OCI-LY1 (cell line): ENCODE results near the gene GLT6D1.
"Not testable (repeated sequence)": the region's sequence is repeated elsewhere in the genome, so short reads cannot be mapped to it uniquely, and the experiment has no call there.

Experiments
- H2AFZ ChIP-seq: fragments of 200-600 bp; sonication (generic), shearing (Covaris generic); 2 replicates; pipeline ENCODE4 v1.6.0; 2014; ENCODE audit warnings: antibody characterized with exemption, mild to moderate bottlenecking, low read length
- H3F3A ChIP-seq: fragments of 200-600 bp; sonication (generic), shearing (Covaris generic); 2 replicates; pipeline ENCODE4 v1.6.0; 2014; ENCODE audit warnings: mild to moderate bottlenecking, antibody characterized with exemption, low read length, moderate library complexity; ENCODE audit not compliant: insufficient read depth
- H3K27ac ChIP-seq: fragments of 200-600 bp; sonication (generic); 2 replicates; pipeline ENCODE4 v1.5.1; 2014; ENCODE audit warnings: low read length, mixed run types, mild to moderate bottlenecking, low read depth; ENCODE audit not compliant: poor library complexity, severe bottlenecking
- H3K27me3 ChIP-seq: fragments of 200-600 bp; sonication (generic); 2 replicates; pipeline ENCODE4 v1.6.0; 2014; ENCODE audit warnings: antibody characterized with exemption, mild to moderate bottlenecking, low read length, moderate library complexity; ENCODE audit not compliant: insufficient read depth
- H3K36me3 ChIP-seq: fragments of 200-600 bp; sonication (generic); 2 replicates; pipeline ENCODE4 v1.6.1; 2014; ENCODE audit warnings: mild to moderate bottlenecking, antibody characterized with exemption, low read length, moderate library complexity, mixed read lengths; ENCODE audit not compliant: insufficient read depth
- H3K4me1 ChIP-seq: fragments of 200-600 bp; sonication (generic); 2 replicates; pipeline ENCODE4 v1.5.1; 2014; ENCODE audit warnings: mild to moderate bottlenecking, low read length, moderate library complexity; ENCODE audit not compliant: insufficient read depth, severe bottlenecking
- H3K4me2 ChIP-seq: fragments of 200-600 bp; sonication (generic), shearing (Covaris generic); 2 replicates; pipeline ENCODE4 v1.6.1; 2014; ENCODE audit warnings: low read length
- H3K4me3 ChIP-seq: fragments of 200-600 bp; sonication (generic); 2 replicates; pipeline ENCODE4 v1.5.1; 2014; ENCODE audit warnings: low read length, low read depth, mild to moderate bottlenecking, mixed read lengths; ENCODE audit not compliant: poor library complexity, severe bottlenecking
- H3K79me2 ChIP-seq: fragments of 200-600 bp; shearing (Covaris generic); 2 replicates; pipeline ENCODE4 v1.6.1; 2016; ENCODE audit warnings: mixed run types, low read length, mixed read lengths; ENCODE audit not compliant: insufficient read depth
- H3K9ac ChIP-seq: fragments of 200-600 bp; sonication (generic), shearing (Covaris generic); 2 replicates; pipeline ENCODE4 v1.6.1; 2014; ENCODE audit warnings: mild to moderate bottlenecking, low read length, mixed read lengths
- H3K9me2 ChIP-seq: fragments of 200-600 bp; sonication (generic), shearing (Covaris generic); 2 replicates; pipeline ENCODE4 v1.6.1; 2014; ENCODE audit warnings: low read depth, mild to moderate bottlenecking, low read length, mixed read lengths
- H3K9me3 ChIP-seq: fragments of 200-600 bp; shearing (Covaris generic); 2 replicates; pipeline ENCODE4 v1.6.1; 2014; ENCODE audit warnings: low read length, mixed read lengths
- H4K20me1 ChIP-seq: fragments of 200-600 bp; sonication (generic), shearing (Covaris generic); 2 replicates; pipeline ENCODE4 v1.6.0; 2016; ENCODE audit warnings: mild to moderate bottlenecking, low read length; ENCODE audit not compliant: insufficient read depth
- CTCF ChIP-seq: fragments of 200-600 bp; sonication (generic), shearing (Covaris generic); IDR thresholded peaks from 2 replicates; pipeline ENCODE4 v1.5.1; 2017; ENCODE audit warnings: mild to moderate bottlenecking, antibody characterized with exemption, low read length, moderate library complexity, mixed read lengths
- EZH2 ChIP-seq: fragments of 200-600 bp; sonication (generic), shearing (Covaris generic); IDR thresholded peaks from 2 replicates; pipeline ENCODE4 v1.8.0; 2017; ENCODE audit warnings: borderline replicate concordance, mixed run types, mild to moderate bottlenecking, antibody characterized with exemption, low read length, moderate library complexity, mixed read lengths

GLT6D1 gene

GRCh38 chr9:135676891-135677290 is 37.6 kb upstream of the GLT6D1 start:
- Histone ChIP-seq H3K27me3 (no peaks in the 10 kb centered on the region), H3K9me2 (no peaks in the 10 kb centered on the region), H2AFZ (no peak overlapping the region), H3K27ac (no peak overlapping the region), H3K4me2 (no peak overlapping the region), H3K9ac (no peak overlapping the region), H4K20me1 (no peaks in the 10 kb centered on the region), H3K4me1 (no peaks in the 10 kb centered on the region), H3K79me2 (no peaks in the 10 kb centered on the region), H3K36me3 (no peaks in the 10 kb centered on the region), H3F3A (no peaks in the 10 kb centered on the region), H3K4me3 (no peak overlapping the region), H3K9me3 (no peaks in the 10 kb centered on the region)
- no peak for TF ChIP-seq EZH2
- no peak for TF ChIP-seq CTCF

GRCh38 chr9:135674977-135675376 is 35.6 kb upstream of the GLT6D1 start:
- Histone ChIP-seq H3K9me2 (no peaks in the 10 kb centered on the region), H3K79me2 (no peaks in the 10 kb centered on the region), H3K27me3 (no peaks in the 10 kb centered on the region; the same call in 1 of the 2 replicates), H3K36me3 (no peaks in the 10 kb centered on the region), H3K4me2 (no peak overlapping the region), H3K4me1 (no peaks in the 10 kb centered on the region), H3K9me3 (no peaks in the 10 kb centered on the region), H2AFZ (no peak overlapping the region), H3K9ac (no peak overlapping the region), H3K4me3 (no peak overlapping the region), H3K27ac (no peak overlapping the region), H3F3A (no peaks in the 10 kb centered on the region), H4K20me1 (no peaks in the 10 kb centered on the region)
- TF ChIP-seq EZH2, result no peak

- H3K4me2 ChIP-seq, result no peak overlapping the region
- no peaks in the 10 kb centered on the region for H3K79me2 ChIP-seq
- TF ChIP-seq EZH2, result no peak
- no peak for TF ChIP-seq CTCF
- no peaks in the 10 kb centered on the region for H4K20me1 ChIP-seq
- no peaks in the 10 kb centered on the region for H3K4me1 ChIP-seq
- no peaks in the 10 kb centered on the region for H3K36me3 ChIP-seq
- no peak overlapping the region for H3K27ac ChIP-seq
- H3K9me3 ChIP-seq, result no peaks in the 10 kb centered on the region
- no peak overlapping the region for H3K4me3 ChIP-seq
- H3K9me2 ChIP-seq, result no peaks in the 10 kb centered on the region
- H2AFZ ChIP-seq, result no peak overlapping the region
- H3F3A ChIP-seq, result no peaks in the 10 kb centered on the region
- H3K9ac ChIP-seq, result no peak overlapping the region
- no peaks in the 10 kb centered on the region; the same call in 1 of the 2 replicates for H3K27me3 ChIP-seq
Measured at GRCh38 chr9:135673941-135674340, 34.6 kb upstream of the GLT6D1 start.

GRCh38 chr9:135672786-135673185 is 33.4 kb upstream of the GLT6D1 start:
- H3K36me3 ChIP-seq, H3K4me2 ChIP-seq, H3K27me3 ChIP-seq, H3K27ac ChIP-seq, H3K9ac ChIP-seq, H3K4me3 ChIP-seq, H4K20me1 ChIP-seq, H3K9me3 ChIP-seq, H3F3A ChIP-seq, H2AFZ ChIP-seq, H3K9me2 ChIP-seq, H3K4me1 ChIP-seq, H3K79me2 ChIP-seq: not testable (repeated sequence)
